CD8-positive, alpha-beta memory T cell (primary cell): Measurements from ENCODE around the gene TTF1. TPM values are rescaled to one million over a fixed set of nuclear protein-coding genes. Genes with fewer than 3 reads are reported as not detected.

Experiments used
- CTCF ChIA-PET: fragments of 350-600 bp; sonication (Branson Sonifier 250); formaldehyde crosslinking; loops from one replicate; lab custom pipeline; 2021; ENCODE audit warnings: antibody characterized with exemption; lab: Charles Lee
- POLR2A ChIA-PET: fragments of 350-600 bp; sonication (Branson Sonifier 250); formaldehyde crosslinking; loops from one replicate; lab custom pipeline; 2021; ENCODE audit warnings: antibody characterized with exemption; lab: Charles Lee
- DNase-seq, 5 donors: peaks; one replicate each; pipeline versions ENCODE4 v3.0.0 to v3.0.0-alpha.2; 2020 to 2022; ENCODE audit warnings: mixed read lengths in 1 of 5
- H3K27ac ChIP-seq: one replicate; pipeline ENCODE4 v1.7.0; 2013; ENCODE audit warnings: low read depth, mild to moderate bottlenecking, low read length, moderate library complexity
- H3K27me3 ChIP-seq: 2 replicates; pipeline ENCODE4 v1.7.0; 2013; ENCODE audit warnings: low read length, mild to moderate bottlenecking; ENCODE audit not compliant: insufficient read depth, poor library complexity, severe bottlenecking
- H3K36me3 ChIP-seq: 2 replicates; pipeline ENCODE4 v1.7.0; 2013; ENCODE audit warnings: mild to moderate bottlenecking, low read length, moderate library complexity; ENCODE audit not compliant: insufficient read depth
- H3K4me1 ChIP-seq: 2 replicates; pipeline ENCODE4 v1.7.0; 2013; ENCODE audit warnings: mild to moderate bottlenecking, low read length, moderate library complexity; ENCODE audit not compliant: insufficient read depth
- H3K4me3 ChIP-seq: 2 replicates; pipeline ENCODE4 v1.7.0; 2013; ENCODE audit warnings: mild to moderate bottlenecking, low read length
- H3K9me3 ChIP-seq: 2 replicates; pipeline ENCODE4 v1.7.0; 2013; ENCODE audit warnings: mild to moderate bottlenecking, low read length
- H3K27ac Mint-ChIP-seq, 8 donors: one replicate each; pipeline ENCODE4 v1.8.0; 2020 to 2021; ENCODE audit warnings: mixed read lengths in 8 of 8, mild to moderate bottlenecking in 6 of 8, inconsistent platforms in 3 of 8, moderate library complexity in 3 of 8
- H3K27me3 Mint-ChIP-seq, 2 donors: one replicate each; pipeline ENCODE4 v1.8.0; 2020 to 2021; ENCODE audit warnings: mixed read lengths in 2 of 2, mild to moderate bottlenecking in 1 of 2, moderate library complexity in 1 of 2
- H3K36me3 Mint-ChIP-seq, 3 donors: one replicate each; pipeline ENCODE4 v1.8.0; 2020 to 2021; ENCODE audit warnings: mixed read lengths in 3 of 3, inconsistent platforms in 1 of 3, mild to moderate bottlenecking in 1 of 3
- H3K4me1 Mint-ChIP-seq, 3 donors: one replicate each; pipeline ENCODE4 v1.8.0; 2020 to 2021; ENCODE audit warnings: mixed read lengths in 3 of 3, inconsistent platforms in 1 of 3, mild to moderate bottlenecking in 1 of 3
- H3K4me3 Mint-ChIP-seq, 7 donors: one replicate each; pipeline ENCODE4 v1.8.0; 2020 to 2021; ENCODE audit warnings: mixed read lengths in 7 of 7, mild to moderate bottlenecking in 6 of 7, moderate library complexity in 4 of 7, inconsistent platforms in 2 of 7
- H3K9me3 Mint-ChIP-seq, 5 donors: one replicate each; pipeline ENCODE4 v1.8.0; 2020 to 2022; ENCODE audit warnings: mixed read lengths in 5 of 5, mild to moderate bottlenecking in 3 of 5, moderate library complexity in 2 of 5, inconsistent platforms in 1 of 5
- polyA plus RNA-seq: library from polyadenylated mRNA; unstranded; fragments of 300-500 nt; fragmentation: Illumina TruSeq; gene quantifications from one replicate; pipeline ENCODE4 v1.2.3, GENCODE V29; 2021
- total RNA-seq, 2 experiments: library from RNA; stranded (reverse); gene quantifications; one replicate each; pipeline ENCODE4 v1.2.3, GENCODE V29; 2021

Gene TTF1
- total and polyA plus RNA-seq, 3 experiments from 2014 or later = 7.3 to 25.1 (median 23.9) TPM

DNA sequence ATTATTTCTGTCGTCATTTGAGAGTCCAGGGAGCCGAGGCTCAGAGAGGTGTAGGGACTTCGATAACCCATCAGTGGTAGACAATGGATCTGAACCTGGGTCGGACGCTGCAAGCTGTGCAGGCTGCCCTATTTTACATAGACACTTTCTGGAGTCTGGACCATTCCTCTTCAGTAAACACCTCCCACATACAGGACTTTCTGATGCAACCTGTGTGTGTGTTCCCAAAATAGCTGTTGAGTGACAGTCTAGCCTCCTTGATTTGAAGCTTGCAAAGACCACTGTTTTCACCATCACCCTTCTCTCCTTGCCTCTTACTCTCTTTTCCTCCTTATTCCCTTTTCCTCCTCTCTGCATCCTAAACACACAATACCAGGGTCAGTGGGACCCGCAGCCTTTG is 34.1 kb upstream of the TTF1 start:
- Histone ChIP-seq H3K36me3 (no peaks in the 10 kb centered on the region), H3K4me1 (no peaks in the 10 kb centered on the region), H3K27ac (no peak overlapping the region), H3K27me3 (peaks cover 7% of the 10 kb centered on the region), H3K9me3 (no peaks in the 10 kb centered on the region), H3K4me3 (no peak overlapping the region)
- peaks cover 0 to 1% (median 0%) of the 10 kb centered on the region in 5 donors for H3K9me3 Mint-ChIP-seq
- POLR2A ChIA-PET = no interaction called here
- H3K4me1 Mint-ChIP-seq = no peaks in the 10 kb centered on the region
- CTCF ChIA-PET = no interaction called here
- H3K36me3 Mint-ChIP-seq = no peaks in the 10 kb centered on the region
- no peak for DNase-seq
- no peak overlapping the region for H3K4me3 Mint-ChIP-seq
- H3K27me3 Mint-ChIP-seq = peaks cover 33 to 65% of the 10 kb centered on the region in 2 donors
- H3K27ac Mint-ChIP-seq = no peak overlapping the region

DNA sequence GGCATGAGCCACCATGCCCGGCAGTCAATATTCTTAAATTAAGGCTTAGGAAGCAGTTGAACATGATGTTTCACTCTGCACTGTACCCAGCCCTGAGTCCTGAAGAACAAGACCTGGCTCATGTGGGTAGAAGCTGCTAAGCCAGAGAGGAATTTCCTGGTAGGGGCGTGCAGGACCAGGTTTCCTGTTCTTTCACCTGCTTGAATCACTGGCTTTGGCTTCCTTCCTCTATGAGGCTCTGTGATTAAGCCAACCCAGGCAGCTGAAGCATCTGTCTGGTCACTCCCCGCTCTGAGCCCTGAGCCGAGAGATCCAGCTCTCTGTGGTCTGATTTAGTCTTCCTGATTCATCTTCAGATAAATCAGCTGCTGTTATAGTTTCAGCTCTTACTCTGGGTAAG is 32.5 kb upstream of the TTF1 start:
- DNase-seq = no peak
- ChIA-PET CTCF (no interaction called here), POLR2A (no interaction called here)
- H3K4me3 Mint-ChIP-seq = no peak overlapping the region
- H3K9me3 Mint-ChIP-seq = peaks cover 0 to 1% (median 0%) of the 10 kb centered on the region in 5 donors
- Histone ChIP-seq H3K4me3 (no peak overlapping the region), H3K27me3 (peaks cover 11% of the 10 kb centered on the region), H3K36me3 (no peaks in the 10 kb centered on the region), H3K9me3 (no peaks in the 10 kb centered on the region), H3K27ac (no peak overlapping the region), H3K4me1 (no peaks in the 10 kb centered on the region)
- peaks cover 25 to 68% of the 10 kb centered on the region in 2 donors for H3K27me3 Mint-ChIP-seq
- no peak overlapping the region for H3K27ac Mint-ChIP-seq
- H3K36me3 Mint-ChIP-seq = no peaks in the 10 kb centered on the region
- H3K4me1 Mint-ChIP-seq = no peaks in the 10 kb centered on the region

DNA sequence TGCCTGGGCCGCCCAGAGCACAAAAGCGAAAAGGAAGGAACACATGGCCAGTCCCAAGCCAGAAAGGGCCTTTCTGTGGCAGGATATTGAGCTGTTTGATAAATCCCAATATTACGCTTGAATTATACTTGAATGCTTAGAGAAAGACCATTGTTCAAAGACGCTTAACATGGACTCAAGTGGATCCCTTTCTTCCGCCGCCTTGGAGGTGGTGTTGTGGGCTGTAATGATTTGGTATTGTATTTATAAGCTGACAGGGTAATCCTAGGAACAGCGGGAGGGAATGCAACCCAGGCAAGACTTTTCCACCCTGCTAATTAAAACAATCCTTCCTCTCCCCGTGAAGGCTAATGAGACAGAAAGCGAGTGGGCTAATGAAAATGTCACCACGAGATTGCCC is 28.2 kb upstream of the TTF1 start:
- no peaks in the 10 kb centered on the region for H3K36me3 ChIP-seq
- H3K4me3 ChIP-seq = no peak overlapping the region
- CTCF ChIA-PET = no interaction called here
- no peak for DNase-seq
- Mint-ChIP-seq H3K36me3 (no peaks in the 10 kb centered on the region), H3K27ac (no peak overlapping the region), H3K9me3 (peaks cover 0 to 1% (median 0%) of the 10 kb centered on the region in 5 donors), H3K4me1 (no peaks in the 10 kb centered on the region), H3K4me3 (no peak overlapping the region), H3K27me3 (peaks cover 31 to 65% of the 10 kb centered on the region in 2 donors)
- no peaks in the 10 kb centered on the region for H3K4me1 ChIP-seq
- H3K9me3 ChIP-seq = no peaks in the 10 kb centered on the region
- no peak overlapping the region for H3K27ac ChIP-seq
- H3K27me3 ChIP-seq = peaks cover 8% of the 10 kb centered on the region
- POLR2A ChIA-PET = no interaction called here

DNA sequence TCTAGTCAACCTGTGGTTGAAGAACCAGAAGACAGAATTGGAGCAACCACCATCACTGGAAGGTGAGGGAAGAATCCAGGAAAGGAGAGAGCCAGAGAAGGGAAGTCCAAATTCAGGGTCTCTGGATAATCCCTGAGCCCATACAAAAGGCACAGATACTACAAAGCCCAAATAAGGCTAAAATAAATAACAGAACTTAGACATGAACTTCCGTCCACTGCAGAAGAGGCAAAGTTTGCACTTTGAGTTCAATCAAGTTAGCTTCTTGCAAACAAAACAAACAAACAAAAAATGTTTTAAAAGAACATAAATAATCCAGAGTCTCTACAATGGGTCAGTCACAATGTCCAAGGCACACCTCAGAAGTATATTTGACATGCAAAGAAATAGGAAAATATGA is 24.4 kb upstream of the TTF1 start:
- Mint-ChIP-seq H3K4me3 (no peak overlapping the region), H3K27me3 (peaks cover 31 to 77% of the 10 kb centered on the region in 2 donors), H3K27ac (no peak overlapping the region), H3K36me3 (no peaks in the 10 kb centered on the region), H3K9me3 (no peaks in the 10 kb centered on the region), H3K4me1 (no peaks in the 10 kb centered on the region)
- ChIA-PET POLR2A (no interaction called here), CTCF (no interaction called here)
- H3K4me1 ChIP-seq = no peaks in the 10 kb centered on the region
- no peaks in the 10 kb centered on the region for H3K36me3 ChIP-seq
- no peak overlapping the region for H3K27ac ChIP-seq
- H3K9me3 ChIP-seq = no peaks in the 10 kb centered on the region
- H3K27me3 ChIP-seq = peaks cover 11% of the 10 kb centered on the region
- no peak overlapping the region for H3K4me3 ChIP-seq
- no peak for DNase-seq

DNA sequence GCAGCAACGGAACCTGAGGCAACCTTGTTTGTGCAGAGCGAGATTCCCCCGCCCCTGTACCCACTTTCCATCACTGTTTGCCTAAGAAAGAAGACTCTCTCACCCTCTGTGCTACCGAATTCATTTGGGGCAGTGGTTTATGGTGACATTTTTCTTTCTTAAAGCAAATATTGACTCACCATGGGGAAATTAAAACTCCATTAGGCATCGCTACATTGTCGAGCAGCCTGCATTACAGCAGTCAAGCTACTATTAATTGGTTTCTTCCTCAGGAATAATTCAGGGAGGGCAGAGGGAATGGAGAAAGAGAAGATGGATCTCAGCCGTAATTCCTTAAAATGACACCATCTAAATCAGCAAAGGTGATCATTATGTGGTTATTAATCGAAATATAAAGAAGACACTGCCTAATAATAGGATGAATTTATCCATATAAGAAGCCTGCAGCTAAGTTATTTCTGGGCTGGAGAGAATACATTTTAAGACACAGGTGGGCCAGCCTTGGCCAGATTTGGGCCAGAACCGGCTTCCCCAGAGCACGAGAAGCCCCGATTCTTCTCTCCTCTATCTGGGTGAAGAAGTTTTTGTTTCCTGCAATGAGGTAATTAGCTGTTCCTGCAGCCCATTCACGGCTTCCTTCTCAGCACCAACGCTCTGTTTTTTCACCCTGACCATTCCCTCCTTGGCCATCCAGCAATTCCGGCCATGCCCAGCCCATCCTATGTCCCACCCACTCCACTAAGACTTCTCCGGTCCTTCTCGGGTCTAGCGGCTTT is 20.2 kb upstream of the TTF1 start:
- DNase-seq = no peak
- no peaks in the 10 kb centered on the region for H3K36me3 ChIP-seq
- Mint-ChIP-seq H3K36me3 (no peaks in the 10 kb centered on the region), H3K27me3 (peaks cover 45 to 84% of the 10 kb centered on the region in 2 donors), H3K27ac (no peak overlapping the region), H3K4me3 (no peak overlapping the region), H3K9me3 (no peaks in the 10 kb centered on the region), H3K4me1 (no peaks in the 10 kb centered on the region)
- no peaks in the 10 kb centered on the region for H3K9me3 ChIP-seq
- H3K27me3 ChIP-seq = peaks cover 4% of the 10 kb centered on the region
- CTCF ChIA-PET = no interaction called here
- POLR2A ChIA-PET = no interaction called here
- no peak overlapping the region for H3K4me3 ChIP-seq
- no peak overlapping the region for H3K27ac ChIP-seq
- H3K4me1 ChIP-seq = no peaks in the 10 kb centered on the region

DNA sequence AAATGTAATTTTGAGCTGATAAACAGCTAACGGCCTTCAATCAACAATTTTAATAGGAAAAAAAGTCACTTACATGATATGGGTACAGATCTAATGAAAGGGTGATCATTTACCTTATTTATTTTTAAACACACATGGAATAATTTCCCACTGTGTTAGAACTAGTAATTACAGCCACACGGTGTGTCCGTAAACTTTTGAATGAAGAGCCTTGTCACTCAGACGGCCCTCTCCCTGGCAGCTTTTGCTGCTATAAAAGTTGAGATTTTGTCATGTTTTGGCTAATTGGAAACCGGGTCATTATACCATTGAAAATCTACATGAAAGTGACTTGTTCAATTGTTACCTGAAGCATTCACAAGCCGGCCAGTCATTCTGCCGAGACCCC is 19.0 kb upstream of the TTF1 start:
- Mint-ChIP-seq H3K27ac (no peak overlapping the region), H3K4me3 (no peak overlapping the region), H3K4me1 (no peaks in the 10 kb centered on the region), H3K36me3 (no peaks in the 10 kb centered on the region), H3K9me3 (no peaks in the 10 kb centered on the region), H3K27me3 (peaks cover 43 to 74% of the 10 kb centered on the region in 2 donors)
- H3K27me3 ChIP-seq = peaks cover 4% of the 10 kb centered on the region
- H3K9me3 ChIP-seq = no peaks in the 10 kb centered on the region
- no peak overlapping the region for H3K4me3 ChIP-seq
- H3K36me3 ChIP-seq = no peaks in the 10 kb centered on the region
- H3K27ac ChIP-seq = no peak overlapping the region
- no peak for DNase-seq
- H3K4me1 ChIP-seq = no peaks in the 10 kb centered on the region
- ChIA-PET POLR2A (no interaction called here), CTCF (no interaction called here)

DNA sequence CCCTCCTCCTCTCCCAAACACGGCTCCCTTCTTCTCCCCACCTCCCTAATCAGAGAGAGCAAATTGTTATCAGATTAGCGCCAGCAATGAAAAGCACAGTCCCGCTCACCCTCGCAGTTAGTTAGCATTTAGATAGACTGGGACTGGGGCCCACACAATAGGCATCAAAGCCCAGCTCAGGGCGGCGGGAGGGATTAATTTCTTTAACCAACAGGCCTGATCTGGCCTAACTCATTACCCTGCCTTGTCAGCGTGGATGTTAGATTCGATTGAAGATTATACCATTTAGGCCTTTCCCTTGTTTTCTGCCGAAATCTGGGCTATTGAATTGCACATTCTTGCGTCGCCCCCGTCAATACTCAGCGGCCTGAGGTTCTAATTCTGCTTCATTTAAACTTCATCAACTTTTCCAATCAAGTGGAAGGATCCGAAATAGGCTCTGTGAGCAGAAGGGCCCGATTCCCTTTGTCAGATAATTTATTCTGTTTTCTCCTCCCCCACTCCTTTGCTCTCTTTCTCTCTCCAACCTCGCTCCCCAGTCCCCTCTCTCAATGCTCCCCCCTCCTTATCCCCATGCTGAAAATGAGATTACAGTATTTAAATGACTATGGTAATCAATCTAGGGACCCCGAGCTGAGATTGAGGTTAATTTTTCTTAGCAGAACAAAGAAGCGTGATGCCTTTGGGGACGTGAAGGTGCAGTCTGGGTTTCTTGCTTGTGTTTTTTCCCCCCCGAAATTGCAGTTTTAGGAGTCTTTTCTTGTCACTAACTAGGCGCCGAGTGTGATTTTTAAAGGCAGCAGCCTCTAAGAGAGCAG is 18.4 kb upstream of the TTF1 start:
- no peaks in the 10 kb centered on the region for H3K4me1 ChIP-seq
- no peak overlapping the region for H3K4me3 Mint-ChIP-seq
- H3K4me1 Mint-ChIP-seq = no peaks in the 10 kb centered on the region
- H3K9me3 ChIP-seq = no peaks in the 10 kb centered on the region
- no peaks in the 10 kb centered on the region for H3K9me3 Mint-ChIP-seq
- DNase-seq = no peak
- no peaks in the 10 kb centered on the region for H3K36me3 Mint-ChIP-seq
- peaks cover 40 to 72% of the 10 kb centered on the region in 2 donors for H3K27me3 Mint-ChIP-seq
- H3K27ac Mint-ChIP-seq = no peak overlapping the region
- H3K27ac ChIP-seq = no peak overlapping the region
- no peak overlapping the region for H3K4me3 ChIP-seq
- no peaks in the 10 kb centered on the region for H3K36me3 ChIP-seq
- ChIA-PET CTCF (no interaction called here), POLR2A (no interaction called here)
- peaks cover 4% of the 10 kb centered on the region for H3K27me3 ChIP-seq

DNA sequence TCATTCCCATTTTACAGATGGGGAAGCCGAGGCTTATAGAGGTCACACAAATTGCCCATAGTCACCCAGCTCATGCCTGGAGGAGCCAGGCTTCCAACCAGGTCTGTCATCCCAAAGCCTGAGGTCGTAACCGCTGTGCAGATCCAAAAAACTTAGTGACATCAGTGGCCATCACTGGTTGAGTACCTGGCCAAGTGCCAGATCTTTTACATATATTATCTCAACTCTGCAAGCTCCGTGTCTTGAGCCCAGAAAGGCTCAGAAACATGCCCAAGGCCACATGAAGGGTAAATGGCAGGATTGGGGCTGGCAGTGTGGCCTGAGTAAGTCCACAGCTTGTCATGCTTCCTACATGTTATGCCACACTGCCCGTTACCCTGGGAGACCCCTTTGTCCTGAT is 16.9 kb upstream of the TTF1 start:
- Mint-ChIP-seq H3K9me3 (no peaks in the 10 kb centered on the region), H3K27me3 (peaks cover 35 to 77% of the 10 kb centered on the region in 2 donors), H3K36me3 (no peaks in the 10 kb centered on the region), H3K4me1 (no peaks in the 10 kb centered on the region), H3K4me3 (no peak overlapping the region), H3K27ac (no peak overlapping the region)
- H3K4me3 ChIP-seq = no peak overlapping the region
- no peaks in the 10 kb centered on the region for H3K36me3 ChIP-seq
- peaks cover 2% of the 10 kb centered on the region for H3K27me3 ChIP-seq
- POLR2A ChIA-PET = no interaction called here
- CTCF ChIA-PET = no interaction called here
- DNase-seq = no peak
- no peak overlapping the region for H3K27ac ChIP-seq
- H3K9me3 ChIP-seq = no peaks in the 10 kb centered on the region
- no peaks in the 10 kb centered on the region for H3K4me1 ChIP-seq
